ENCODE results near the gene TIAM2. TPM values are rescaled to one million over a fixed set of nuclear protein-coding genes. Genes with fewer than 3 reads are reported as not detected.

TIAM2 gene
- total and polyA plus RNA-seq, 8 donors = 1.1 to 44.2 (median 5.5) TPM

DNA sequence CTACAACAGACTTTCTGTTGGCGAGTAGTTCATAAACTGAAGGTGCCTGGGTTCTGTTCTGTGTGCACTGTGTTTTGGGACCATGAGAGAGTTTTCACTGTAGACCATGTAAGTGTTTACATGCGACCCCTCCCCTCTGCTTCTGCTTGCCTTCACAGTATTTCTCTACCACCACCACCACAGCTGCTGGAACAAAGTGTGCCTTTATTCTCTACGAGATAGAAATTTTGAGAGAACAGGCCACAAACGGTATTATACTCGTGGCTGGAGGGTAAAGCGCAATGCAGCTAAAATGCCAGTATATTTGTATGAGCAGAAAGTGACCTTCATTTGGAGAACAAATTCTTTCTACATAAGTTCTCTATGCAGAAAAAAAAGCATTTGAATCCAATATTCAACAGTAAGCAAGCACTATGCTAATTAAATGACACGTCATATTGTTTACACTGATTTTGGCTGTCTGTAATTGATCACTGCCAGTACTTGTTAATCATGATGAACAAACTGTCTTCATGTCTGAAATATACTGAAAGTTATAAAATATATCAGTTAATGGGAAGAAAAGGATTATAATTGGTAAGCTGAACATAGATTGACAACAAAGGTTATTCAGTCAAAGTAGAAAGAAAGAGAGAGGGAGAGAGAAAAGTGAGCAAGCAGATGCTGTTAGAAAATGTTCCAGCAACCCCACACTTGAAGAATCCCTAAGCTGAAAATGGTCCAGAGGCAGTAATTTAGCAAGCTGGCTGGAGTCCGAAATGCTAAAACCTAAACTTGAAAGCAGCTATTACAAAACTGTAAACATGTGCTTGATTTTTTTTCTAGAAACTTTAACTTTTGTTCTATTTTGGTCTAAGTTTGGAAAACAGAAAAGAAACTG is 277.5 kb downstream of the TIAM2 start:
- peak in 1 of 2 donors; percentile 64 for DNase-seq
- Histone ChIP-seq H3K4me3 (no peak overlapping the region), H3K27me3 (no peaks in the 10 kb centered on the region), H3K9me3 (no peaks in the 10 kb centered on the region), H3K27ac (peak overlapping the region in 4 of 5 donors; percentile 9 to 59 (median 54)), H3K4me1 (peaks cover 0 to 64% (median 32%) of the 10 kb centered on the region in 4 donors), H3K36me3 (peaks cover 0 to 3% (median 0%) of the 10 kb centered on the region in 4 donors)
- 63 to 81% (median 77%) methylated on average over 8 of the region's 8 CpGs for WGBS, 5 donors
- intact Hi-C loops (cut with DNase I; ENCODE audit: low total_unique reads) = no loop called here
- TF ChIP-seq POLR2AphosphoS5 (IDR thresholded peaks at IDR 0.05) = no peak
- TF ChIP-seq POLR2A (IDR thresholded peaks at IDR 0.05) = no peak
- no peak for TF ChIP-seq EP300 (IDR thresholded peaks at IDR 0.05)
- TF ChIP-seq, protein P1, sequence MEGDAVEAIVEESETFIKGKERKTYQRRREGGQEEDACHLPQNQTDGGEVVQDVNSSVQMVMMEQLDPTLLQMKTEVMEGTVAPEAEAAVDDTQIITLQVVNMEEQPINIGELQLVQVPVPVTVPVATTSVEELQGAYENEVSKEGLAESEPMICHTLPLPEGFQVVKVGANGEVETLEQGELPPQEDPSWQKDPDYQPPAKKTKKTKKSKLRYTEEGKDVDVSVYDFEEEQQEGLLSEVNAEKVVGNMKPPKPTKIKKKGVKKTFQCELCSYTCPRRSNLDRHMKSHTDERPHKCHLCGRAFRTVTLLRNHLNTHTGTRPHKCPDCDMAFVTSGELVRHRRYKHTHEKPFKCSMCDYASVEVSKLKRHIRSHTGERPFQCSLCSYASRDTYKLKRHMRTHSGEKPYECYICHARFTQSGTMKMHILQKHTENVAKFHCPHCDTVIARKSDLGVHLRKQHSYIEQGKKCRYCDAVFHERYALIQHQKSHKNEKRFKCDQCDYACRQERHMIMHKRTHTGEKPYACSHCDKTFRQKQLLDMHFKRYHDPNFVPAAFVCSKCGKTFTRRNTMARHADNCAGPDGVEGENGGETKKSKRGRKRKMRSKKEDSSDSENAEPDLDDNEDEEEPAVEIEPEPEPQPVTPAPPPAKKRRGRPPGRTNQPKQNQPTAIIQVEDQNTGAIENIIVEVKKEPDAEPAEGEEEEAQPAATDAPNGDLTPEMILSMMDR (IDR thresholded peaks at IDR 0.05) = no peak

GRCh38 chr6:155273431-155273830 is 278.3 kb downstream of the TIAM2 start:
- Histone ChIP-seq H3K36me3 (peaks cover 0 to 3% (median 0%) of the 10 kb centered on the region in 4 donors), H3K27ac (peak overlapping the region in 4 of 5 donors; percentile 9 to 59 (median 54)), H3K4me3 (no peak overlapping the region), H3K27me3 (no peaks in the 10 kb centered on the region), H3K4me1 (peaks cover 0 to 67% (median 32%) of the 10 kb centered on the region in 4 donors), H3K9me3 (no peaks in the 10 kb centered on the region)
- DNase-seq = peak in 1 of 2 donors; percentile 72
- intact Hi-C loops (cut with DNase I; ENCODE audit: low total_unique reads) = no loop called here
- TF ChIP-seq POLR2AphosphoS5 (IDR thresholded peaks at IDR 0.05) (no peak), EP300 (IDR thresholded peaks at IDR 0.05) (no peak), POLR2A (IDR thresholded peaks at IDR 0.05) (no peak)
- TF ChIP-seq, protein P1 (IDR thresholded peaks at IDR 0.05) = no peak
- WGBS, 5 donors = 43 to 57% (median 53%) methylated on average over 3 of the region's 3 CpGs

DNA sequence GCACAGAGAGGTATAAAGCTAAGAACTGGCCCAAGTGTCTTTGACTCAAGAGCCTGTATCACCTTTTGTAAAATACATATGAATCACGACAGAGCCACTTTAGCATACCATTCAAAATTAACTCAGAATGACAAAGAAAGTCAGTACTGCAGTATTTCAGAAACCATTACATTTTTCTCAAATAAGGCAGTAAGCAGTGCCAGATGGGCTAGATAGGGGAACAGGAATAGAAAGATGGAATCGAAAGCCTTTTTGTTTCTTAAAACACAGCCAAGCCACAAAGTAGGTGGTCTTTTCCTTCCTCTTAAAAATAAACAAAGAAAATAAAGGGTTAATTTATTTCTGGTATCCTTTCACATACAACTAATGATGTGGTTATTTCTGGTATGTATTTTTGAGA is 279.0 kb downstream of the TIAM2 start:
- DNase-seq = no peak
- WGBS, 5 donors = 41 to 65% (median 58%) methylated on average over 2 of the region's 2 CpGs
- Histone ChIP-seq H3K27ac (peak overlapping the region in 3 of 5 donors; percentile 48 to 59 (median 59)), H3K4me3 (no peak overlapping the region), H3K27me3 (no peaks in the 10 kb centered on the region), H3K9me3 (no peaks in the 10 kb centered on the region), H3K36me3 (peaks cover 0 to 3% (median 0%) of the 10 kb centered on the region in 4 donors), H3K4me1 (peaks cover 0 to 67% (median 32%) of the 10 kb centered on the region in 4 donors)
- no peak for TF ChIP-seq EP300 (IDR thresholded peaks at IDR 0.05)
- TF ChIP-seq, protein P1 (IDR thresholded peaks at IDR 0.05) = no peak
- TF ChIP-seq POLR2AphosphoS5 (IDR thresholded peaks at IDR 0.05) = no peak
- intact Hi-C loops (cut with DNase I; ENCODE audit: low total_unique reads) = no loop called here

GRCh38 chr6:155274533-155274932 is 279.4 kb downstream of the TIAM2 start:
- H3K4me3 ChIP-seq = no peak overlapping the region
- DNase-seq = no peak
- H3K36me3 ChIP-seq = peaks cover 0 to 3% (median 0%) of the 10 kb centered on the region in 4 donors
- TF ChIP-seq POLR2A (IDR thresholded peaks at IDR 0.05) (no peak), POLR2AphosphoS5 (IDR thresholded peaks at IDR 0.05) (peak in 1 of 3 donors; percentile 11), EP300 (IDR thresholded peaks at IDR 0.05) (no peak)
- TF ChIP-seq, protein P1 (IDR thresholded peaks at IDR 0.05) = no peak
- intact Hi-C loops (cut with DNase I; ENCODE audit: low total_unique reads) = no loop called here
- peaks cover 0 to 67% (median 32%) of the 10 kb centered on the region in 4 donors for H3K4me1 ChIP-seq
- no peaks in the 10 kb centered on the region for H3K9me3 ChIP-seq
- H3K27ac ChIP-seq = peak overlapping the region in 3 of 5 donors; percentile 48 to 59 (median 59)
- no peaks in the 10 kb centered on the region for H3K27me3 ChIP-seq
- 52 to 87% (median 70%) methylated on average over 1 of the region's 1 CpG for WGBS, 5 donors
